HepG2 (cell line): Measurements from ENCODE around the gene TTC28.

Experiments used
- EP300 ChIP-seq, 3 experiments: sonication (generic) in 1 of 3; formaldehyde crosslinking in 1 of 3; IDR thresholded peaks; 2 replicates each; pipeline versions ENCODE4 v1.5.1 to v1.6.1; 2011 to 2020; ENCODE audit warnings: low read depth in 2 of 3, low read length in 2 of 3, borderline replicate concordance in 1 of 3, improper control_type of control experiment in 1 of 3, mild to moderate bottlenecking in 1 of 3, missing genetic modification reagents in 1 of 3, moderate library complexity in 1 of 3
- MXI1 ChIP-seq: IDR thresholded peaks from 3 replicates; pipeline ENCODE4 v1.6.1; 2012; ENCODE audit warnings: low read depth, low read length, inconsistent platforms, borderline replicate concordance
- ZBTB33 ChIP-seq: sonication (generic); formaldehyde crosslinking; IDR thresholded peaks from 2 replicates; pipeline ENCODE4 v1.4.0; 2020; ENCODE audit warnings: missing genetic modification reagents

GRCh38 chr22:28710107-28710506, 30.5 kb upstream of the TTC28 start:
- TF ChIP-seq MXI1 = no peak
- TF ChIP-seq ZBTB33 (CRISPR knock-in tag) = no peak
- no peak for TF ChIP-seq EP300 (IDR thresholded peaks at IDR 0.05; ENCODE audit: low read depth in 2 of 2, low read length in 2 of 2)
- TF ChIP-seq EP300 (CRISPR knock-in tag; IDR thresholded peaks at IDR 0.05; ENCODE audit: borderline replicate concordance) = no peak
